GM12873 (cell line): ENCODE measurements around the gene ZNF296.

Source experiments
- CTCF ChIP-seq: IDR thresholded peaks from 2 replicates; pipeline ENCODE4 v1.5.1; 2012; ENCODE audit warnings: low read depth, mild to moderate bottlenecking, moderate library complexity, low read length, control low read depth; ENCODE audit not compliant: insufficient read depth; ENCODE audit errors: missing control alignments

Gene ZNF296

GRCh38 chr19:45037393-45038169 lies 38.7 kb downstream of the ZNF296 start:
- no peak for TF ChIP-seq CTCF

GRCh38 chr19:45035755-45036154 lies 40.5 kb downstream of the ZNF296 start:
- no peak for TF ChIP-seq CTCF

DNA sequence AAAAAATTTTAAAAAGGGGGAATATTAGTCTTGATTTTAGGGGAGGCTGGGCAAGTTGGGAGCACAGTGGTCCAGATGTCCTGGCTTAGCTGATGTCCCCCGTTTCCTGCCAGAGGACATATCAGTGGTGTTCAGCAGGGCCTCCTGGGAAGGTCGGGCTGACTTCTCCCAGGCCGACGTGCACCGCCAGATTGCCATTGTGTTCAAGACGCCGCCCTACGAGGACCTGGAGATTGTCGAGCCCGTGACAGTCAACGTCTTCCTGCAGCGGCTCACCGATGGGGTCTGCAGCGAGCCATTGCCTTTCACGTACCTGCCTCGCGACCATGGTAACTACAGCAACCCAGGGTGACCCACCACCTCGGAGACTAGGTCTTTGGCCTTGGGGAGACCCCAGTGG lies 43.9 kb downstream of the ZNF296 start:
- TF ChIP-seq CTCF = no peak

GRCh38 chr19:45030825-45031224 lies 45.5 kb downstream of the ZNF296 start:
- TF ChIP-seq CTCF = no peak

- no peak for TF ChIP-seq CTCF
These were observed 48.9 kb downstream of the ZNF296 start for GRCh38 chr19:45027371-45027770.

GRCh38 chr19:45025264-45025663 lies 51.0 kb downstream of the ZNF296 start:
- TF ChIP-seq CTCF = no peak

DNA sequence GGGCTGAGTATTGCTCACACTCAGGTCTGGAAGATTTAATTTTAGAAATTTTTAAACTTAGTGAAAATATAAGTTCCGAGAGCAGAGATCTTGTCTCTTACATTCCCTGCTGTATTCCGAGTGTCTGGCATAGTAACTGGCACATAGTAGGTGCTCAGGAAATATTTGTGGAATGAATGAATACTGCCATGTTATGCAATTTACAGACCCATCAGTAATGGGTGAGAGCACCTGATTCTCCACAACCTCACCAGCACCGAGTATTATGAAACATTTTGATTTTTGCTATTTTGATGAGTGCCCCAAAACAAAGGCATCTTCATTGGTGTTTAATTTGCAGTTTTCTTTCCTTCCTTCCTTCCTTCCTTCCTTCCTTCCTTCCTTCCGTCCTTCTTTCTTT lies 53.2 kb downstream of the ZNF296 start:
- TF ChIP-seq CTCF = no peak
